Hematopoietic multipotent progenitor cell treated with erythropoietin and hydrocortisone succinate and interleukin-3 and kit ligand, for 8 days (in vitro differentiated cells): ENCODE results near the gene ATR.
"Not testable (repeated sequence)": the region's sequence is repeated elsewhere in the genome, so short reads cannot be mapped to it uniquely, and the experiment has no call there.

ENCODE experiments used
- DNase-seq: peaks from one replicate; pipeline ENCODE4 v3.0.0-alpha.2; 2015

Gene ATR

DNA sequence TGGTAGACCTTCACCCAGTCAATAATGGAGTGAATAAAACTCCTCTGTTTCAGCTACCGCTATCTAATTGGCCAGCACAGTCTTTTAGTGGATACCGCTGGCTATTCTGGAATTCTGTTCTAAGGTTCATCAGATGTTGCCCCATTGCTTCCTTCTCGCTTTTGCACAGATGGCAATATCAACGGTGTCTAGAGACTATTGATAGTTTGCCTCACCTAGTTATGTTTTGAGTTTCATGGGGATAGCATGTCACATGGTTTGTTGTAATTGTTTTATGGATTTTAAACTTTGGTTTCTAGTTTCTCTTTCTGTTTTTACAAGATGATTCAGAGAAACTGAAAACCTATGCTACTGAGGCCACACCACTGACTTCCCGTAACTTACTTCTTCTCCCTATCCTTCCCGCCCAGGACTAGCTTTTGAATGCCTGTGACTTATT lies 132.7 kb downstream of the ATR start:
- peak; percentile 19 for DNase-seq

DNA sequence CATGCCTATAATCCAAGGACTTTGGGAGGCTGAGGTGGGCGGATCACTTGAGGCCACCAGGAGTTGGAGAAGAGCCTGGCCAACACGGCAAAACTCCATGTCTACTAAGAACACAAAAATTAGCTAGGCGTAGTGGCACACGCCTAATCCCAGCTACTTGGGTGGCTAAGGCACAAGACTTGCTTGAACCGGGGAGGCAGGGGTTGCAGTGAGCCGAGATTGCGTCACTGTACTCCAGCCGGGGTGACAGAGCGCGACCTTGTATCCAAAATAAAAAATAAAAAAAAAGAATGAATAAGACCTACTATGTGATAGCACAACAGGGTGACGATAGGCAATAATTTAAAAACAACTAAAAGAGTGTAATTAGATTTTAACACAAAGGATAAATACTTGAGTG lies 134.2 kb downstream of the ATR start:
- no peak for DNase-seq

DNA sequence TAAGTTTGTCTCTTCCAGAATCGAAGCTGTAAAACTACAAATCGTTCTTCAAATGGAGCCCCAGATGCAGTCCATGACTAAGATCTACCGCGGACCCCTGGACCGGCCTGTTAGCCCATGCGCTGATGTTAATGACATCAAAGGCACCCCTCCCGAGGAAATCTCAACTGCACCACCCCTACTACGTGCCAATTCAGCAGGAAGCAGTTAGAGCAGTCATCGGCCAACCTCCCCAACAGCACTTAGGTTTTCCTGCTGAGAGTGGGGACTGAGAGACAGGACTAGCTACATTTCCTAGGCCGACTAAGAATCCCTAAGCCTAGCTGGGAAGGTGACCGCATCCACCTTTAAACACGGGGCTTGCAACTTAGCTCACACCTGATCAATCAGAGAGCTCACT lies 135.5 kb downstream of the ATR start:
- DNase-seq, result not testable (repeated sequence)

DNA sequence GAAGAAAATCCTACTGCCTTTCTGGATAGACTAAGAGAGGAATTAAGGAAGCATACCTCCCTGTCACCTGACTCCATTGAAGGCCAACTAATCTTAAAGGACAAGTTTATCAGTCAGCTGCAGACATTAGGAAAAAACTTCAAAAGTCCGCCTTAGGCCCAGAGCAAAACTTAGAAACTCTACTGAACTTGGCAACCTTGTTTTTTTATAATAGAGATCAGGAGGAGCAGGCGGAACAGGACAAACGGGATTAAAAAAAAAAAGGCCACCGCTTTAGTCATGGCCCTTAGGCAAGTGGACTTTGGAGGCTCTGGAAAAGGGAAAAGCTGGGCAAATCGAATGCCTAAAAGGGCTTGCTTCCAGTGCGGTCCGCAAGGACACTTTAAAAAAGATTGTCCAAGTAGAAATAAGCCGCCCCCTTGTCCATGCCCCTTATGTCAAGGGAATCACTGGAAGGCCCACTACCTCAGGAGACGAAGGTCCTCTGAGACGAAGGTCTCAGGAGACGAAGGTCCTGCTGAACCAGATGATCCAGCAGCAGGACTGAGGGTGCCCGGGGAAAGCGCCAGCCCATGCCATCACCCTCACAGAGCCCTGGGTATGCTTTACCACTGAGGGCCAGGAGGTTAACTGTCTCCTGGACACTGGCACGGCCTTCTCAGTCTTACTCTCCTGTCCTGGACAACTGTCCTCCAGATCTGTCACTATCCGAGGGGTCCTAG lies 138.9 kb downstream of the ATR start:
- peak; percentile 47 for DNase-seq

DNA sequence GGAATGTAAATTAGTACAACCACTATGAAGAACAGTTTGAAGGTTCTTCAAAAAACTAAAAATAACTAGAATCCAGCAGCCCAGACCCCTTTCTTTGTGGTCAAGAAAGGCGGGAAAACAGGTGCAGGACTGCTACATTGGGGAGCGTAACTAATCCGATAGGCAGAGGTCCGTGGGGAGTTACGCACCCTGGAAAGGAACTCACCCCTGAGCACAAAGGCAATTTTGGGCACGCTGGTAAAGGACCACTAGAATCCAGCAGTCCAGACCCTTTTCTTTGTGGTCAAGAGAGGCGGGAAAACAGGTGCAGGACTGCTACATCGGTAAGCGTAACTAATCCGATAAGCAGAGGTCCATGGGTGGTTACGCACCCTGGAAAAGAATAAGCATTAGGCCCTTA lies 140.4 kb downstream of the ATR start:
- DNase-seq, result not testable (repeated sequence)

DNA sequence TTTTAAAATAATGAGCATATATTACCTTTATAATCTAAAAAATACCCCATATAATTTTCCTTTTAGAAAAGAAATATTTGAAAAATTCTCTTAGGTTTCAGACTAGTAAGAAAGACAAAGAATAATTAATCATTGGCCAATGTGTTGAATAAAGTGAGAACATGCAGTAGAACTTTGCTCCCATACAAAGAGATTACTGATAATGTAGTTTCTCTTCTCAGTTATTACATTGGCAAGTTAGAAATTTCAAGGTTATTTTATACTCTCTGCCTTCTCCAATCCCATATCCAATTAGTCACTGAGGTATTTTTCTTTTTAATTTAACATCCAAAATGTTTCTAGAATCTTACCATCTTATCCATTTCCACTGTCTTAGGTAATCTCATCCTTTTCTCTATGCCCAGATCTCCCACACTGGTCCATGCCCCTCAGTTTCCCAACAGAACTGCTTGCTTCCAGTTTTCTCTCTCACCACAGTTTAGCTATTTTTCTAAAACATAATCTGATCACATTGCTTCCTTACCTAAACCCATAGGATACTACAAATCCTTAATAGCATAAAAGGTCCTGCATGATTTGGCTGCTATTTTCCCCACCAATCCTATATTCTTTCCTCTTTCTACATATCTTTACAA lies 141.5 kb downstream of the ATR start:
- no peak for DNase-seq

DNA sequence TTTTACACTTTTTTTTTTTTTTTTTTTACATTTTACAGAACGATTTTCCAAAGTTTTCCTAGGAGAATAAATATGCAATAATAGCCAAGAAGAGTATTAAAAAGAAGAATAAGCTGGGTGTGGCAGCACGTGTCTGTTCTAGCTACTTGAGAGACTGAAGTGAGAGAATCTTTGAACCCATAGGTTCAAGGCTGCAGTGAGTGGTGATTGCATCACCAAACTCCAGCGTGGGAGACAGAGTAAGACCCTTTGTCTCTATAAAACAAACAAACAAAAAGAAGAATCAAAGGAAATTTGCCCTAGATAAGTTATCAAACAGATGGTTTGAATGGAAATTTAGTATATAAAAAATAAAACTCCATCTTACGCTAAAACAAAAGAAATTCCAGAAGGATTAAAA lies 144.0 kb downstream of the ATR start:
- no peak for DNase-seq

DNA sequence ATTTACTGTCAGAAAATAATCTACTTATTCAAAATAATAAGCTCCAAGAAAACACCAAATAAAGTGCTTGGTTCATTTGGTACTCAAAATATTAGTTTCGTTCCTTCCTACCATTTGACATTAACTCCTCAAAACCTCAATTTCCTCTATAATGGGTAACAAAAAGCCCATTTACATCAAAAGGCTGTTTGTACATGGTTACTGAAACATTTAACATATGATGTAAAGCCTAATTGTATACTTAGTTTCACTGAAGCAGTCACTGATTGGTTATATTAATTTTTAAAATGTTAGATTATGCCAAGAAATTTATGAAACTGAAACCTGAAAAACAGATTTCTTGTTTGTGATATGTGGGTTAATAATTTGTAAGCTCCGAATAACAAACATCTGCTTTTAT lies 145.4 kb downstream of the ATR start:
- DNase-seq, result no peak

DNA sequence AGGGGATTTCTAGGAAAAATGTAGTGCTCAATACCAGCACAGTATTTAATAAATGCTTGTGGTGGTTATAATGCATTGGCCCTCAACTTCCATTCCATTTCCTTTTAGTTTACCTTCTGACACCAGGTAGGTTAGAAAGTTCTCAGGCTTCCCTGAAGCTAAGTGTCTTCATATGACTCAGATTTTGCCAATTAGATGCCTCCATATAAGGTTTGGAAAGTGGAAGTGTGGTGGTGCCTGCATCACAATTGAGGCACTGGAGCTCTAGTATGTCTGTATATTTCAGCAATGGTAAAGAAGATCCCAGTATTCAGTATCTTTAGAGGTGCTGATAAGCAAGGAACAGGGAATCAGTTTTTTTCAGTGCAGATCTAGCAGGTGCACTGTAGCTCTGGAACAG lies 149.0 kb downstream of the ATR start:
- no peak for DNase-seq

DNA sequence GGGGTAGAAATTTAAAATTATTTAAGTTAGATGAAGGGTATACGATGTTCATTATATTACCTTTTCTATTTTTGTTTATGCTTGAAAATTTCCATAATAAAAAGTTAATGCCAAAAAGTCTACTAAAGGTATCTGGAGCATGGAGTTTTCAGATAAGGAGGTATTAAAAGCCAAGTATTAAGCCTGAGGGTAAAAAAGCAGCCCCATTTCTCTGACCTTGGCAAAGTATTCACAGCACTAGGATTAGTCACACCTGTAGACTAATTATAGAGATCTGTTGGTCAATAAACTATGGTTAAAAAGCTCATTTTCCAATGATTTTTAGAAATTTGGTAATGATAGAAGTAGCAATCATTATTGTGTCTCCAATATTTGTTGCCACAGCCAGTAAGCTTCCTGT lies 153.8 kb downstream of the ATR start:
- DNase-seq, result no peak

DNA sequence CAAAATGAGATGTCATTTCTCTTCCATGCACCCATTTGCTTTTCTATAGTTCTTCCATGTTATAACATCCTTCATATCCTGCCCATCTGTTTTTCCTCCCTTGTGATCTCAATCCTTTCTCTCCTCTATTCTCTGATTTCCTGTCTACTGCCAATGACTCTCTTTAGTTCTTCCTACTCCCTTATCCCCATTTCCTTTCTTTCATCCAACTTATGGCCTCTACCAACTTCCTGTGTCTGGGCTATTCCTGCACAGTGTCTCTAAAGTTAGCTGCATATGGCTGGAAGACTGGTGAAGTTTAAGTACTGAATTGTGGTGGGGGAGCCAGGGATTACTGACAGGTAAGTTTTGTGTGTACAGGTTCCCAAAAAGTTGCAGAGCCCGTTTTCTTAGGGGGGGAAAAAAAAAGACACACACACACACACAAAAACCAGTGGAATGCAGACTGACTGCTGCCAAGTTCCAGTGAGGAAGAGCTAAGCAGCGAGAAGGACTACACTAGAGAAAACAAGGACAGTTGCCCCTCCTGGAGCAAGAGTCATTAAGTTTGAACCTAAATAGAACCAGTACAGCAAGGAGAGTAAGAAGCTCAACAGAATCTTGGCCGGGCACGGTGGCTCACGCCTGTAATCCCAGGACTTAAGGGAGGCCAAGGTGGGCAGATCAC lies 159.5 kb downstream of the ATR start:
- DNase-seq, result no peak

DNA sequence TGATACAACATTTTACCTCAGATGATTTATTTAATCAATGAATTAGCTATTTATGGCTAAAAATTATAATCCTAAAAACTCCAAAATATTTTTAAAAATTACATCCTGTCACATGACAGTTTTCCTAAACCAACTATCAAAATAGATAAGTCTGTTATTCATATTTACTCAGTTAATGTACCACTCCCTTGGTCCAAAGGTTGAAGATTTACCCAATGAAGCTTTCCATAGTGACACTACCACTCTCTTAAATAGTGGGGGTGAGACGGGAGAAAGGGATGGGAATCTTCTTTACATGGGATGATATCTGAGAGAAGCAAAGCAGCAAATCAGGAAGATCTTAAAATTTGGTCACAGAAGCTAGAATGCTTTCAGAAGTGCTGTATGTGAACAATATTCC lies 161.2 kb downstream of the ATR start:
- no peak for DNase-seq

DNA sequence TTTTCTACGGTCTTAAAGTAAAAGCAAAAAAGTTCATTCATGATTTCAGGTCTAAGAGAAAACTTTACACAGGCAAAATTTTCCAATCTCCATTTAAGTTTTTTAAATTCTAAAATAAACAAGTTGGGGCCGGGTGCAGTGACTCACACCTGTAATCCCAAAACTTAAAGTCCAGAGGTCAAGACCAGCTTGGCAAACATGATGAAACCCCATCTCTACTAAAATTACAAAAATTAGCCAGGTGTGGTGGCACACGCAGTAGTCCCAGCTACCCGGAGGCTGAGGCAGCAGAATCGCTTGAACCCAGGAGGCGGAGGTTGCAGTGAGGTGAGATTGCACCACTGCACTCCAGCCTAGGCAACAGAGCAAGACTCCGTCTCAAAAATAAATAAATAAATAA lies 178.0 kb downstream of the ATR start:
- DNase-seq, result not testable (repeated sequence)
